Pancreas (tissue), 10 donors: ENCODE measurements around the gene NCK2. TPM values are rescaled to one million over a fixed set of nuclear protein-coding genes. Genes with fewer than 3 reads are reported as not detected.

Source experiments
- ATAC-seq, 4 donors: fragments of 200-7000 bp; cut with Tn5 transposase; one replicate each; pipeline versions ENCODE4 v1.8.0 to v1.9.1; 2020; ENCODE audit warnings: mild to moderate bottlenecking in 4 of 4, moderate library complexity in 4 of 4
- DNase-seq, 6 donors: peaks; one replicate each; pipeline ENCODE4 v3.0.0-alpha.2; 2020
- FAIRE-seq: peaks from 2 replicates; lab custom pipeline; 2012; peaks lifted over from hg19 to GRCh38; lab: Jason Lieb, UNC
- H3K27ac ChIP-seq, 4 donors: fragments of 200-600 bp; sonication (generic); 1 replicate in 3 of 4; 2 replicates in 1 of 4; pipeline versions ENCODE4 v1.5.0 to v1.8.0; 2020
- H3K27me3 ChIP-seq, 4 donors: fragments of 200-600 bp; one replicate each; pipeline ENCODE4 v1.8.0; 2021
- H3K36me3 ChIP-seq, 3 donors: fragments of 200-600 bp; sonication (generic) in 1 of 3; one replicate each; pipeline versions ENCODE4 v1.5.0 to v1.8.0; 2020 to 2021
- H3K4me1 ChIP-seq, 3 donors: fragments of 200-600 bp; one replicate each; pipeline ENCODE4 v1.8.0; 2021
- H3K4me3 ChIP-seq, 4 donors: fragments of 200-600 bp; sonication (generic) in 2 of 4; one replicate each; pipeline versions ENCODE4 v1.5.0 to v1.8.0; 2020 to 2021
- H3K9me3 ChIP-seq, 4 donors: fragments of 200-600 bp; one replicate each; pipeline ENCODE4 v1.8.0; 2021
- CTCF ChIP-seq, 4 donors: fragments of 200-600 bp; sonication (generic) in 3 of 4; IDR thresholded peaks; one replicate each; pipeline versions ENCODE4 v1.5.0 to v1.8.0; 2021; ENCODE audit warnings: antibody characterized with exemption in 4 of 4
- WGBS, 2 donors: extraction: QIAGEN DNeasy Blood & Tissue Kit; methylation state at CpG; one replicate each; pipeline ENCODE4 v1.1.7; 2013; 5-methylcytosine and 5-hydroxymethylcytosine counted together
- intact Hi-C, 3 donors: fragments of 100-400 bp; cut with DNase I; formaldehyde crosslinking; loops; one replicate each; pipeline versions ENCODE4 v1.11.1 to v1.14.2; 2022
- polyA plus RNA-seq, 2 donors: library from polyadenylated mRNA; stranded (reverse); fragments of 200-250 nt; gene quantifications; one replicate each; pipeline ENCODE4 v1.2.3, GENCODE V29; 2013
- total RNA-seq, 6 donors: library from RNA; stranded (reverse); fragmentation: NEBNext Ultra II Directional in 4 of 6; extraction: Animal tissue kit (Norgen Biotek cat#: 25700) in 4 of 6; gene quantifications; one replicate each; pipeline versions ENCODE4 v1.2.1 to v1.2.4, GENCODE V29; 2021 to 2023
- donor health status: healthy with polysubstance abuse.
- donor health status: DM: no; HTN: no; CAD: no; lungs with moderate emphysema.
- donor health status: DM: no; HTN: no; CAD: no.
- donor health status: control.
- donor health status: control.
- donor health status: Bipolar disorder and iron deficiency.
- donor health status: DM: yes; HTN: yes; CAD: no.
- donor health status: DM: no; HTN: no; CAD: no.
- donor health status: DM: no; HTN: no; CAD: no.
- donor health status: DM: yes; HTN: yes; CAD: no.

The NCK2 gene
- total and polyA plus RNA-seq, 8 donors = 28.4 to 57.6 (median 31.2) TPM

GRCh38 chr2:105800953-105801635, 56.4 kb downstream of the NCK2 start:
- Histone ChIP-seq H3K27ac (no peak overlapping the region), H3K36me3 (no peaks in the 10 kb centered on the region), H3K4me1 (peaks cover 7 to 26% (median 12%) of the 10 kb centered on the region in 3 donors), H3K9me3 (no peaks in the 10 kb centered on the region), H3K4me3 (no peak overlapping the region), H3K27me3 (no peaks in the 10 kb centered on the region)
- WGBS, 2 donors = 68 to 70% methylated on average over 13 of the region's 13 CpGs
- DNase-seq = no peak
- TF ChIP-seq CTCF (IDR thresholded peaks at IDR 0.05) = no peak
- ATAC-seq = no peak
- no peak for FAIRE-seq
- intact Hi-C loops = no loop called here

GRCh38 chr2:105801961-105802360, 57.2 kb downstream of the NCK2 start:
- no peak for FAIRE-seq
- no peak for ATAC-seq
- H3K36me3 ChIP-seq = no peaks in the 10 kb centered on the region
- H3K4me1 ChIP-seq = peaks cover 7 to 20% (median 12%) of the 10 kb centered on the region in 3 donors
- no peaks in the 10 kb centered on the region for H3K27me3 ChIP-seq
- DNase-seq = no peak
- no peaks in the 10 kb centered on the region for H3K9me3 ChIP-seq
- H3K27ac ChIP-seq = no peak overlapping the region
- no peak for TF ChIP-seq CTCF (IDR thresholded peaks at IDR 0.05)
- H3K4me3 ChIP-seq = no peak overlapping the region
- intact Hi-C loops = no loop called here
- 74 to 84% methylated on average over 4 of the region's 4 CpGs for WGBS, 2 donors

- ATAC-seq = no peak
- Histone ChIP-seq H3K9me3 (no peaks in the 10 kb centered on the region), H3K4me3 (no peak overlapping the region), H3K27me3 (no peaks in the 10 kb centered on the region), H3K4me1 (peaks cover 7 to 16% (median 9%) of the 10 kb centered on the region in 3 donors), H3K36me3 (no peaks in the 10 kb centered on the region), H3K27ac (no peak overlapping the region)
- no peak for FAIRE-seq
- DNase-seq = no peak
- intact Hi-C loops = no loop called here
- 68 to 76% methylated on average over 7 of the region's 7 CpGs for WGBS, 2 donors
- no peak for TF ChIP-seq CTCF (IDR thresholded peaks at IDR 0.05)
These were observed 57.9 kb downstream of the NCK2 start for GRCh38 chr2:105802587-105802986.

GRCh38 chr2:105803337-105803736, 58.6 kb downstream of the NCK2 start:
- no peak overlapping the region for H3K27ac ChIP-seq
- WGBS, 2 donors = 74 to 78% methylated on average over 3 of the region's 3 CpGs
- H3K4me1 ChIP-seq = peaks cover 4 to 16% (median 5%) of the 10 kb centered on the region in 3 donors
- DNase-seq (no peak), ATAC-seq (no peak), FAIRE-seq (no peak)
- no peak overlapping the region for H3K4me3 ChIP-seq
- no peak for TF ChIP-seq CTCF (IDR thresholded peaks at IDR 0.05)
- no peaks in the 10 kb centered on the region for H3K36me3 ChIP-seq
- intact Hi-C loops = no loop called here
- H3K27me3 ChIP-seq = no peaks in the 10 kb centered on the region
- no peaks in the 10 kb centered on the region for H3K9me3 ChIP-seq

GRCh38 chr2:105803773-105804172, 59.1 kb downstream of the NCK2 start:
- H3K4me3 ChIP-seq = no peak overlapping the region
- peaks cover under 1 to 16% (median 3%) of the 10 kb centered on the region in 3 donors for H3K4me1 ChIP-seq
- H3K27ac ChIP-seq = no peak overlapping the region
- no peak for ATAC-seq
- H3K36me3 ChIP-seq = no peaks in the 10 kb centered on the region
- FAIRE-seq = no peak
- intact Hi-C loops = no loop called here
- H3K27me3 ChIP-seq = no peaks in the 10 kb centered on the region
- TF ChIP-seq CTCF (IDR thresholded peaks at IDR 0.05) = no peak
- no peak for DNase-seq
- no peaks in the 10 kb centered on the region for H3K9me3 ChIP-seq
- 80 to 81% methylated on average over 4 of the region's 4 CpGs for WGBS, 2 donors
